Activated B cell treated with CpG ODN at 0.5 μM for 24 hours (primary cell): ENCODE results near the gene LCT. TPM values are rescaled to one million over a fixed set of nuclear protein-coding genes. Genes with fewer than 3 reads are reported as not detected.

Source experiments
- ATAC-seq: fragments of 200-7000 bp; cut with Tn5 transposase; one replicate; pipeline ENCODE4 v1.10.0; 2021; ENCODE audit warnings: low read depth, mild to moderate bottlenecking, moderate library complexity
- CTCF ChIA-PET: fragments of 350-600 bp; sonication (Branson Sonifier 250); formaldehyde crosslinking; loops from one replicate; lab custom pipeline; 2021; ENCODE audit warnings: antibody characterized with exemption; lab: Charles Lee
- POLR2A ChIA-PET: fragments of 350-600 bp; sonication (Branson Sonifier 250); formaldehyde crosslinking; loops from one replicate; lab custom pipeline; 2021; ENCODE audit warnings: antibody characterized with exemption; lab: Charles Lee
- DNase-seq: peaks from one replicate; pipeline ENCODE4 v3.0.0; 2022
- H3K27ac Mint-ChIP-seq: one replicate; pipeline ENCODE4 v1.8.0; 2020; ENCODE audit warnings: mixed read lengths
- H3K27me3 Mint-ChIP-seq: one replicate; pipeline ENCODE4 v1.8.0; 2021; ENCODE audit warnings: mixed read lengths
- H3K36me3 Mint-ChIP-seq: one replicate; pipeline ENCODE4 v1.8.0; 2021; ENCODE audit warnings: low read depth, mixed read lengths
- H3K4me1 Mint-ChIP-seq: one replicate; pipeline ENCODE4 v1.8.0; 2021; ENCODE audit warnings: mixed read lengths
- H3K4me3 Mint-ChIP-seq: one replicate; pipeline ENCODE4 v1.8.0; 2020; ENCODE audit warnings: mild to moderate bottlenecking, mixed read lengths
- H3K9me3 Mint-ChIP-seq: one replicate; pipeline ENCODE4 v1.8.0; 2020; ENCODE audit warnings: mixed read lengths
- CTCF ChIP-seq: fragments of 200-600 bp; IDR thresholded peaks from one replicate; pipeline ENCODE4 v1.8.0; 2022; ENCODE audit warnings: antibody characterized with exemption, mild to moderate bottlenecking
- intact Hi-C: fragments of 100-400 bp; cut with micrococcal nuclease; formaldehyde crosslinking; loops from one replicate; pipeline ENCODE4 v1.15.1; 2024
- total RNA-seq: library from RNA; stranded (reverse); gene quantifications from 2 replicates; pipeline ENCODE4 v1.2.3, GENCODE V29; 2022

The LCT gene
- total RNA-seq, 1 donor from 2014 or later: not detected

GRCh38 chr2:135782231-135782630 lies 54.8 kb downstream of the LCT start:
- H3K36me3 Mint-ChIP-seq: peaks cover 87% of the 10 kb centered on the region
- ATAC-seq (no peak), DNase-seq (no peak)
- ChIA-PET CTCF (interaction anchor here (1.2 kb wide), 1 partner anchor 10 kb away, joined by 4 read pairs; no protein-coding TSS in a partner anchor), POLR2A (no interaction called here)
- peaks cover 10% of the 10 kb centered on the region for H3K4me1 Mint-ChIP-seq
- H3K9me3 Mint-ChIP-seq: no peaks in the 10 kb centered on the region
- intact Hi-C loops: no loop called here
- no peak overlapping the region for H3K4me3 Mint-ChIP-seq
- no peak overlapping the region for H3K27ac Mint-ChIP-seq
- H3K27me3 Mint-ChIP-seq: no peaks in the 10 kb centered on the region
- TF ChIP-seq CTCF: no peak

DNA sequence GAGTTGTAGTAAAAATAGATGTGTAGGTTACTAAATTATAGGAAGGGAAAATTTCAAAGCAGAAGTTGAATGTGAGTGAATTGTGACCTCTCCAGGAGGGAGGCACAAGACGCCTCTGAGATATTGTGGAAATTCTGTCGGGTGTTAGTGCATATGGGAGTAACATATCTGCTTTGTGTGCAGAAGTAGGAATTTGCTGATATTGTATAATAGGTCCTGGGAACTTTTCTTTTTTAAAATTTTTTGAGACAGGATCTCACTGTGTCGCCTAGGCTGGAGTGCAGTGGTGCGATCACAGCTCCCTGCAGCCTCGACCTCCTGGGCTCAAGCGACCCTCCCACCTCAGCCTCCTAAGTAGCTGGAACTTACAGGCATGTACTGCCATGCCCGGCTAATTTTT lies 60.6 kb downstream of the LCT start:
- Mint-ChIP-seq H3K27ac (no peak overlapping the region), H3K4me1 (no peaks in the 10 kb centered on the region), H3K4me3 (no peak overlapping the region), H3K9me3 (no peaks in the 10 kb centered on the region), H3K27me3 (no peaks in the 10 kb centered on the region), H3K36me3 (peaks cover 84% of the 10 kb centered on the region)
- ChIA-PET CTCF (no interaction called here), POLR2A (no interaction called here)
- no peak for TF ChIP-seq CTCF
- ATAC-seq: no peak
- DNase-seq: no peak
- intact Hi-C loops: no loop called here

- Mint-ChIP-seq H3K4me1 (no peaks in the 10 kb centered on the region), H3K4me3 (no peak overlapping the region), H3K27ac (no peak overlapping the region), H3K27me3 (no peaks in the 10 kb centered on the region), H3K36me3 (peaks cover 80% of the 10 kb centered on the region), H3K9me3 (no peaks in the 10 kb centered on the region)
- ATAC-seq (no peak), DNase-seq (no peak)
- TF ChIP-seq CTCF: no peak
- intact Hi-C loops: no loop called here
- ChIA-PET POLR2A (no interaction called here), CTCF (no interaction called here)
These were observed 61.6 kb downstream of the LCT start for GRCh38 chr2:135775420-135775819.

GRCh38 chr2:135773917-135774316 lies 63.1 kb downstream of the LCT start:
- ChIA-PET CTCF (interaction anchor here (0.8 kb wide), 1 partner anchor 24 kb away, joined by 3 read pairs; no protein-coding TSS in a partner anchor), POLR2A (no interaction called here)
- intact Hi-C loops: no loop called here
- no peak overlapping the region for H3K27ac Mint-ChIP-seq
- H3K4me3 Mint-ChIP-seq: no peak overlapping the region
- no peak for DNase-seq
- TF ChIP-seq CTCF: no peak
- no peak for ATAC-seq
- no peaks in the 10 kb centered on the region for H3K27me3 Mint-ChIP-seq
- no peaks in the 10 kb centered on the region for H3K9me3 Mint-ChIP-seq
- H3K4me1 Mint-ChIP-seq: no peaks in the 10 kb centered on the region
- H3K36me3 Mint-ChIP-seq: peaks cover 83% of the 10 kb centered on the region

DNA sequence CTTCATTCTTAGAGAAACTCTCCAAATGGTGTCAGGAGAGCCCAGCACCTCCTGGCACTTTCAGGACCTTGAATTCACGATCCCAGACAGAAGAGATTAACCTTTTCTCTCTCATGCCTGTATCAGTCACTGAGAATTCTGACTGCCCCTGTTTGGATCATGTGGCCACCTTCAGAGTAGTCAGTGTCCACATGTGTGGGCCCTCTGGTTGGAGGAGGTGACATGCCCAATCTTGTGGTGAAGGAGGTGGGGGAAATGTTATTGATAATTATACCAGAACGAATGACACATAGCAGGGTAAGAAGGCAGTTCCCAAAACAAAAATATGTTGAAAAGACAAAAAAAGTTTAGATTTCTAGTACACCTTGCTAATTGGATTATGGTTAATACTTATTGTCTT lies 63.7 kb downstream of the LCT start:
- intact Hi-C loops: no loop called here
- CTCF ChIA-PET: no interaction called here

More for the DNA sequence above, 63.7 kb downstream of the LCT start:
- no peaks in the 10 kb centered on the region for H3K4me1 Mint-ChIP-seq
- no peak for TF ChIP-seq CTCF
- H3K27me3 Mint-ChIP-seq: no peaks in the 10 kb centered on the region
- H3K4me3 Mint-ChIP-seq: no peak overlapping the region
- H3K27ac Mint-ChIP-seq: no peak overlapping the region
- POLR2A ChIA-PET: no interaction called here
- ATAC-seq: no peak
- DNase-seq: no peak
- H3K9me3 Mint-ChIP-seq: no peaks in the 10 kb centered on the region
- peaks cover 82% of the 10 kb centered on the region for H3K36me3 Mint-ChIP-seq
